Astrocyte of the cerebellum (primary cell): ENCODE data around the gene DLG2.

Source experiments
- DNase-seq: peaks from one replicate; pipeline ENCODE4 v3.0.0-alpha.2; 2011; ENCODE audit warnings: low read depth
- H3K4me3 ChIP-seq: 2 replicates; pipeline ENCODE4 v1.5.1; 2011; ENCODE audit warnings: mild to moderate bottlenecking, low read depth, low read length, moderate library complexity
- in situ Hi-C: cut with HindIII; loops from 2 replicates; pipeline ENCODE4 v1.10.0; 2017; ENCODE audit warnings: low sequenced_read_pairs
- TF ChIP-seq, protein P1 (sequence below): IDR thresholded peaks from 2 replicates; pipeline ENCODE4 v1.5.1; 2012; ENCODE audit warnings: low read length, low read depth, moderate library complexity, mild to moderate bottlenecking; ENCODE audit errors: missing control alignments

The DLG2 gene

DNA sequence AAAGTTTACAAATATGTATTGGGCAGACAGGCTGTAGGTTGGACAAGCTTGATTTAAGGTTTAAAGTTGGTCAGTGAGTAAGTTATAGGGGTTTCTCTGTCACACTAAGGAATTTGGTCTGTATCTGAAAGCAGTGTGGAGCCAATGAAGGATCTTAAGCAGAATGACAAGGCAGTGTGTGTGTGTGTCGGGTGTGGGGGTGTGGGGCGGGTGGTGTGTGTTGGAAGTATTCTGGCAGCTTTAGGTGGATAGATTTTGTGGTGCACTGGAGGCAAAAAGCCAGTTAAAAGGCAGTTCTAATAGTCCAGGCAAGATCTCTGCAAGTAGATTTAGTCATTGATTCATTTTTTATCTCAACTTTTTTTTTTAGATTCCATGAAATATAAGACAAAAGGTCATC is 1334.2 kb downstream of the DLG2 start:
- in situ Hi-C loops = no loop called here
- H3K4me3 ChIP-seq = no peak overlapping the region
- TF ChIP-seq, protein P1, sequence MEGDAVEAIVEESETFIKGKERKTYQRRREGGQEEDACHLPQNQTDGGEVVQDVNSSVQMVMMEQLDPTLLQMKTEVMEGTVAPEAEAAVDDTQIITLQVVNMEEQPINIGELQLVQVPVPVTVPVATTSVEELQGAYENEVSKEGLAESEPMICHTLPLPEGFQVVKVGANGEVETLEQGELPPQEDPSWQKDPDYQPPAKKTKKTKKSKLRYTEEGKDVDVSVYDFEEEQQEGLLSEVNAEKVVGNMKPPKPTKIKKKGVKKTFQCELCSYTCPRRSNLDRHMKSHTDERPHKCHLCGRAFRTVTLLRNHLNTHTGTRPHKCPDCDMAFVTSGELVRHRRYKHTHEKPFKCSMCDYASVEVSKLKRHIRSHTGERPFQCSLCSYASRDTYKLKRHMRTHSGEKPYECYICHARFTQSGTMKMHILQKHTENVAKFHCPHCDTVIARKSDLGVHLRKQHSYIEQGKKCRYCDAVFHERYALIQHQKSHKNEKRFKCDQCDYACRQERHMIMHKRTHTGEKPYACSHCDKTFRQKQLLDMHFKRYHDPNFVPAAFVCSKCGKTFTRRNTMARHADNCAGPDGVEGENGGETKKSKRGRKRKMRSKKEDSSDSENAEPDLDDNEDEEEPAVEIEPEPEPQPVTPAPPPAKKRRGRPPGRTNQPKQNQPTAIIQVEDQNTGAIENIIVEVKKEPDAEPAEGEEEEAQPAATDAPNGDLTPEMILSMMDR = no peak
- DNase-seq = no peak

DNA sequence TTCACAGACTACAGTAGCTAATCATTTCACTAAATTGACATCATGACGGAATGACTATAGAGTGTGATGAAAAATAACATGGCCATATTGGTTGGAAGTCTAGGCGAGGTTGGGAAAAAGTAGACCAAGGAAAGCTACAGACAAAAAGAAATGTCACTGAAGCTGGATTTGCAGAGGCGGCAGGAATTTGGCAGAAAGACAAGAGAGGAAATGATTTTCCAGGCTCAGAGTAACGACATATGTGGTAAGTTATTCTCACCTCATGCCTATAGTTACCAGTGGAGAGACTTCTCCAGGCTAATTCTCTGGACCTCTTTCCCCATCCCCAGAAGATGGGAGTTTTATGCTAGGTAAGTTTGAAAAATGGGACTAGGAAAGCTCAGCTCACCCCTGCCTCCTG is 1335.1 kb downstream of the DLG2 start:
- in situ Hi-C loops = no loop called here
- TF ChIP-seq, protein P1 = no peak
- no peak overlapping the region for H3K4me3 ChIP-seq
- DNase-seq = no peak

GRCh38 chr11:84290647-84291046 is 1336.5 kb downstream of the DLG2 start:
- TF ChIP-seq, protein P1 = no peak
- no peak overlapping the region for H3K4me3 ChIP-seq
- peak; percentile 11 for DNase-seq
- in situ Hi-C loops = no loop called here

DNA sequence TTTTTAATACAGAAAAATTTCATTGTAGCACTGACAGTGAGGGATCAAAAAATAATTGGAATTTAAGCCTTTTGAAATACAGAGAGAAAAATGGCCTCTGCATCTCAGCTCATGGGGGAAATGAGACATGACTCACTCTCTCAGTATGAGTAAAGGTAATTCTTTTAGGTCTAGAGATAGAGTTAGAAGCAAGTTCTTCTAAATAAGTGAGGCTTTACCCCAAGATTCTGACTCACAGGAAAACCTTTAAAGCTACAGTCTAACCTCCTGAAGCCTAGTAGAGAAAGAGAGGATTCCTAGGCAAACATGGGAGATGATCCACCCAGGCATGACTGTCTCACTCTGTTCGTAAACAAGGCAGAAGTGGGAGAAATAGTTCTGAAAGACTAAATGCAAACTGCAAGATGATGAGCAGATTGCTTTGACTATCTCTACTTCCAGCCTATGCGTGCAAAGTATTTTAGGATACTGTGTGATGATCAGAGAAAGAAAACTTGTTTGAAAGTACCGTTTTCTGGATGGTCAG is 1337.7 kb downstream of the DLG2 start:
- DNase-seq = peak; percentile 12
- H3K4me3 ChIP-seq = no peak overlapping the region
- TF ChIP-seq, protein P1 = no peak
- in situ Hi-C loops = no loop called here

DNA sequence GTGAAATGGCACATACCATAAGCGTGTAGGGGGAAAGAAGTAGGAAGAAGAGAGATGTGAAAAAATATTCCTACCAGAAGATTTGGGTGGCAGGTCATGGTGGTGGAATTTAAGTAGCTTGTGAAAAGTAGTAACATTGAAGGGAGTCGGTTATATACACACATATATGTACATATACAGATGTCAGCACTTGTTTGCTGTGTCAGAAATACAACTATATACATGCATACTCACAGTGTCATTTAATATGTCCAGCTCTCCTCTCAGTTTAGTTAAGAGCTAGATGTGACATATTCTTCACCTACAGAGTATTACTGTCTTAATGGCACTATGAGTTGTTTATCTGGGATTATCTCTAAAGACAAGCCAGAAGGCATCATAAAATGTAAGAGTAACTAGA is 1353.6 kb downstream of the DLG2 start:
- no peak for DNase-seq
- in situ Hi-C loops = no loop called here
- TF ChIP-seq, protein P1 = no peak
- no peak overlapping the region for H3K4me3 ChIP-seq

DNA sequence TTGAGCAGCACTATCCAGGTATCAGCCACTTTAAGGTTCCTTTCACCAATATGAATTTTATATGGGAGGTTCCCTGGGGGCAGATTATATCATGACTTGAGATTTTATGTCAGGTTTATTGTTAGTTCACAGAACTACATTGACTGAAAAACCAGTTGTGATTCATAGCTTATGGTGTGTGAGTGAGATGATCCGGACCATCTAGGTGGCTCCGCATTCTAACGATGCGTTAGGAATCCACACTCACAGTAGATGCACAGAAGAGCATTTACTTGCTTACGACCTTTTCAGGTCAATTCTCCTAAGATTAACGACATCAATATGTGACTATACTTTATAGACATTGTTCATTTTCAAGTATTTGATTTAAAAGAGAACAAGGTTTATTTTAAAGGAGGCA is 1356.7 kb downstream of the DLG2 start:
- no peak for DNase-seq
- H3K4me3 ChIP-seq = no peak overlapping the region
- in situ Hi-C loops = no loop called here
- TF ChIP-seq, protein P1 = no peak

- DNase-seq = no peak
Observed at GRCh38 chr11:84264066-84264465, 1363.1 kb downstream of the DLG2 start.

More at GRCh38 chr11:84264066-84264465, 1363.1 kb downstream of the DLG2 start:
- in situ Hi-C loops = no loop called here
- H3K4me3 ChIP-seq = no peak overlapping the region
- TF ChIP-seq, protein P1 = no peak
